Astrocyte (in vitro differentiated cells and primary cell): ENCODE data around the gene ABCG4. TPM values are rescaled to one million over a fixed set of nuclear protein-coding genes. Genes with fewer than 3 reads are reported as not detected.

Source experiments
- DNase-seq: peaks from one replicate; pipeline ENCODE4 v3.0.0-alpha.2; 2010; ENCODE audit warnings: low read depth
- FAIRE-seq: peaks from 2 replicates; lab custom pipeline; 2011; peaks lifted over from hg19 to GRCh38; lab: Jason Lieb, UNC
- H2AFZ ChIP-seq: 2 replicates; pipeline ENCODE4 v1.6.0; 2012; ENCODE audit warnings: low read depth, low read length, inconsistent platforms
- H3K27ac ChIP-seq: 2 replicates; pipeline ENCODE4 v1.5.1; 2011; ENCODE audit warnings: low read depth, low read length, inconsistent platforms
- H3K27me3 ChIP-seq: 2 replicates; pipeline ENCODE4 v1.6.0; 2011; ENCODE audit warnings: low read length, inconsistent platforms; ENCODE audit not compliant: insufficient read depth
- H3K36me3 ChIP-seq: 2 replicates; pipeline ENCODE4 v1.5.1; 2011; ENCODE audit warnings: low read length, inconsistent platforms; ENCODE audit not compliant: insufficient read depth
- H3K4me1 ChIP-seq: 2 replicates; pipeline ENCODE4 v1.5.1; 2011; ENCODE audit warnings: low read length, inconsistent platforms; ENCODE audit not compliant: insufficient read depth
- H3K4me2 ChIP-seq: 2 replicates; pipeline ENCODE4 v1.6.0; 2012; ENCODE audit warnings: low read length, inconsistent platforms
- H3K4me3 ChIP-seq: 2 replicates; pipeline ENCODE4 v1.5.1; 2011; ENCODE audit warnings: low read depth, mild to moderate bottlenecking, low read length, inconsistent platforms; ENCODE audit not compliant: insufficient read depth
- H3K79me2 ChIP-seq: 2 replicates; pipeline ENCODE4 v1.6.0; 2012; ENCODE audit warnings: mild to moderate bottlenecking, low read length, inconsistent platforms; ENCODE audit not compliant: insufficient read depth
- H3K9ac ChIP-seq: 2 replicates; pipeline ENCODE4 v1.6.0; 2012; ENCODE audit warnings: mild to moderate bottlenecking, low read length, inconsistent platforms
- H3K9me3 ChIP-seq: 2 replicates; pipeline ENCODE4 v1.5.1; 2012; ENCODE audit warnings: low read depth, mild to moderate bottlenecking, low read length, inconsistent platforms; ENCODE audit not compliant: insufficient read depth
- H4K20me1 ChIP-seq: 2 replicates; pipeline ENCODE4 v1.6.0; 2012; ENCODE audit warnings: low read length, inconsistent platforms; ENCODE audit not compliant: insufficient read depth
- H3K27ac Mint-ChIP-seq: one replicate; pipeline ENCODE4 v1.8.0; 2021; ENCODE audit warnings: mild to moderate bottlenecking, mixed read lengths; ENCODE audit not compliant: unreplicated experiment
- H3K27me3 Mint-ChIP-seq: one replicate; pipeline ENCODE4 v1.8.0; 2021; ENCODE audit warnings: low read depth, mixed read lengths; ENCODE audit not compliant: unreplicated experiment
- H3K36me3 Mint-ChIP-seq: one replicate; pipeline ENCODE4 v1.8.0; 2021; ENCODE audit warnings: low read depth, mixed read lengths; ENCODE audit not compliant: unreplicated experiment
- H3K4me1 Mint-ChIP-seq: one replicate; pipeline ENCODE4 v1.8.0; 2021; ENCODE audit warnings: low read depth, mixed read lengths; ENCODE audit not compliant: unreplicated experiment
- H3K4me3 Mint-ChIP-seq: one replicate; pipeline ENCODE4 v1.8.0; 2021; ENCODE audit warnings: mild to moderate bottlenecking, moderate library complexity, mixed read lengths; ENCODE audit not compliant: unreplicated experiment
- H3K9me3 Mint-ChIP-seq: one replicate; pipeline ENCODE4 v1.8.0; 2021; ENCODE audit warnings: mild to moderate bottlenecking, mixed read lengths; ENCODE audit not compliant: unreplicated experiment
- EZH2 ChIP-seq: IDR thresholded peaks from 2 replicates; pipeline ENCODE4 v1.6.1; 2012; ENCODE audit warnings: mild to moderate bottlenecking, low read length, inconsistent platforms; ENCODE audit not compliant: insufficient read depth
- total RNA-seq: library from RNA; stranded (reverse); gene quantifications from 2 replicates; pipeline ENCODE4 v1.2.1, GENCODE V29; 2021
- TF ChIP-seq, protein P1 (sequence below): IDR thresholded peaks from 2 replicates; pipeline ENCODE4 v1.5.1; 2011; ENCODE audit warnings: low read depth, mild to moderate bottlenecking, inconsistent platforms, low read length, moderate library complexity; ENCODE audit not compliant: insufficient read depth

Gene ABCG4
- total RNA-seq, 1 donor from 2014 or later, result 1.5 TPM

- Mint-ChIP-seq H3K4me1 (peaks cover 5% of the 10 kb centered on the region), H3K4me3 (no peak overlapping the region), H3K27ac (no peak overlapping the region), H3K27me3 (peaks cover 4% of the 10 kb centered on the region), H3K9me3 (no peaks in the 10 kb centered on the region), H3K36me3 (no peaks in the 10 kb centered on the region)
- no peak overlapping the region for H3K9ac ChIP-seq
- H4K20me1 ChIP-seq, result peaks cover 23% of the 10 kb centered on the region
- H3K9me3 ChIP-seq, result no peaks in the 10 kb centered on the region
- no peak overlapping the region for H3K4me3 ChIP-seq
- no peak for FAIRE-seq
- peaks cover 28% of the 10 kb centered on the region for H3K79me2 ChIP-seq
- H3K4me1 ChIP-seq, result peaks cover 4% of the 10 kb centered on the region
- H3K27ac ChIP-seq, result no peak overlapping the region
- no peak overlapping the region for H3K4me2 ChIP-seq
- TF ChIP-seq, protein P1, sequence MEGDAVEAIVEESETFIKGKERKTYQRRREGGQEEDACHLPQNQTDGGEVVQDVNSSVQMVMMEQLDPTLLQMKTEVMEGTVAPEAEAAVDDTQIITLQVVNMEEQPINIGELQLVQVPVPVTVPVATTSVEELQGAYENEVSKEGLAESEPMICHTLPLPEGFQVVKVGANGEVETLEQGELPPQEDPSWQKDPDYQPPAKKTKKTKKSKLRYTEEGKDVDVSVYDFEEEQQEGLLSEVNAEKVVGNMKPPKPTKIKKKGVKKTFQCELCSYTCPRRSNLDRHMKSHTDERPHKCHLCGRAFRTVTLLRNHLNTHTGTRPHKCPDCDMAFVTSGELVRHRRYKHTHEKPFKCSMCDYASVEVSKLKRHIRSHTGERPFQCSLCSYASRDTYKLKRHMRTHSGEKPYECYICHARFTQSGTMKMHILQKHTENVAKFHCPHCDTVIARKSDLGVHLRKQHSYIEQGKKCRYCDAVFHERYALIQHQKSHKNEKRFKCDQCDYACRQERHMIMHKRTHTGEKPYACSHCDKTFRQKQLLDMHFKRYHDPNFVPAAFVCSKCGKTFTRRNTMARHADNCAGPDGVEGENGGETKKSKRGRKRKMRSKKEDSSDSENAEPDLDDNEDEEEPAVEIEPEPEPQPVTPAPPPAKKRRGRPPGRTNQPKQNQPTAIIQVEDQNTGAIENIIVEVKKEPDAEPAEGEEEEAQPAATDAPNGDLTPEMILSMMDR, result no peak
- TF ChIP-seq EZH2, result no peak
- no peak overlapping the region for H2AFZ ChIP-seq
- DNase-seq, result no peak
- no peaks in the 10 kb centered on the region for H3K27me3 ChIP-seq
- H3K36me3 ChIP-seq, result no peaks in the 10 kb centered on the region
Measured at GRCh38 chr11:119204066-119204465, 55.2 kb downstream of the ABCG4 start.

GRCh38 chr11:119205080-119205479, 56.2 kb downstream of the ABCG4 start:
- Mint-ChIP-seq H3K27ac (no peak overlapping the region), H3K4me3 (peak overlapping the region; percentile 84)

More at GRCh38 chr11:119205080-119205479, 56.2 kb downstream of the ABCG4 start:
- no peaks in the 10 kb centered on the region for H3K27me3 ChIP-seq
- Mint-ChIP-seq H3K4me1 (peaks cover 10% of the 10 kb centered on the region), H3K36me3 (no peaks in the 10 kb centered on the region), H3K27me3 (peaks cover 2% of the 10 kb centered on the region), H3K9me3 (no peaks in the 10 kb centered on the region)
- peaks cover 34% of the 10 kb centered on the region for H4K20me1 ChIP-seq
- no peak for TF ChIP-seq EZH2
- TF ChIP-seq, protein P1, result no peak
- H3K9ac ChIP-seq, result no peak overlapping the region
- no peak overlapping the region for H3K4me3 ChIP-seq
- H3K36me3 ChIP-seq, result no peaks in the 10 kb centered on the region
- H3K4me2 ChIP-seq, result peak overlapping the region; percentile 86
- peaks cover 4% of the 10 kb centered on the region for H3K4me1 ChIP-seq
- peaks cover 38% of the 10 kb centered on the region for H3K79me2 ChIP-seq
- DNase-seq (no peak), FAIRE-seq (no peak)
- H2AFZ ChIP-seq, result peak overlapping the region; percentile 87
- no peaks in the 10 kb centered on the region for H3K9me3 ChIP-seq
- no peak overlapping the region for H3K27ac ChIP-seq
